ENCODE data around the gene TRPM2. TPM values are rescaled to one million over a fixed set of nuclear protein-coding genes. Genes with fewer than 3 reads are reported as not detected.

The TRPM2 gene
- total RNA-seq, 1 experiment from 2014 or later = 28.1 TPM

DNA sequence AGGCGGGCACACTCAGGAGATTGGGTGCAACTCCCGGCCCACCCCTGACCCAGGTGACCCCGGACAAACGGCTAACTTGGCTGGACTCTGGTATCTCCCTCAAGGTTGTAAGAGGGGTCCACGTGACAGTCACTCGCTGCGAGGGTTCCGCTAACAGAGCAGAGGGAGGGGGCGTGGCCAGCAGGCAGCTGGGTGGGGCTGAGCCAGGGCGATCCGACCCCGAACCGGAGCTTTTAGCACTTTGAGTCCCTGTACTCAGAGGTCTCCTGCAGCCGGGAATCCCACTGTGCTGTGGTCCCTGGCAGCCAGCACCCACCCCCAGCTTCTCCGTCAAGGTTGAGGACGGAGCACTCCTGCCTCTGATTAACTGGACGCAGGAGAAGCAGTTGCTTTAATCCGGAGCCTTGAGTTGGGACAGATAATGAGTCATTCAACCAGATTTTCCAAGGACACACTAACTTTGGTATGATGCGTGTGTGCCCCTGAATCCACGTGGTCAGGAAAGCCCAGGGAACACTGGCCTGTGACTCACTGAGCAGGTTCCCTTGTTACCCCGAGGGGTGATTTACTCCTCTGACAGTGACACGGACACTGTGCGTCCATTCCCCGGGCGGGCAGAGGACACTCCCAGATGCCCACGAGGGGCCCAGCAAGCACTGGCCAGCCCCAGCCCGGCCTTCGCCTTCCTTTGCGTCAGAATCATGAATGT lies 16.8 kb downstream of the TRPM2 start:
- no peaks in the 10 kb centered on the region for H3K36me3 ChIP-seq (ENCODE audit: control insufficient read depth in 1 of 2, insufficient read depth in 2 of 2, low read length in 2 of 2)
- no peaks in the 10 kb centered on the region for H3K4me1 ChIP-seq (ENCODE audit: control insufficient read depth in 1 of 2, insufficient read depth in 2 of 2, low read length in 2 of 2)
- BruUV-seq (replicated peaks) = no TSS peak
- H3K9me3 ChIP-seq (ENCODE audit: control insufficient read depth in 1 of 2, insufficient read depth in 1 of 2, low read depth in 1 of 2, low read length in 2 of 2) = no peaks in the 10 kb centered on the region
- DNase-seq (ENCODE audit: low read depth, low spot score) (no peak), ATAC-seq (no peak)
- POLR2A ChIA-PET = no interaction called here
- no peak overlapping the region for H3K4me2 ChIP-seq (ENCODE audit: low read length)
- CTCF ChIA-PET = no interaction called here
- no peak overlapping the region for H3K27ac ChIP-seq (ENCODE audit: low read depth, low read length)
- TF ChIP-seq POLR2AphosphoS5 (IDR thresholded peaks at IDR 0.05; ENCODE audit: low read depth, low read length) (no peak), TCF7L2 (IDR thresholded peaks at IDR 0.05; ENCODE audit: borderline replicate concordance, extremely low read depth, insufficient read depth, insufficient read length) (peak; percentile 46)
- TF ChIP-seq, protein P1, sequence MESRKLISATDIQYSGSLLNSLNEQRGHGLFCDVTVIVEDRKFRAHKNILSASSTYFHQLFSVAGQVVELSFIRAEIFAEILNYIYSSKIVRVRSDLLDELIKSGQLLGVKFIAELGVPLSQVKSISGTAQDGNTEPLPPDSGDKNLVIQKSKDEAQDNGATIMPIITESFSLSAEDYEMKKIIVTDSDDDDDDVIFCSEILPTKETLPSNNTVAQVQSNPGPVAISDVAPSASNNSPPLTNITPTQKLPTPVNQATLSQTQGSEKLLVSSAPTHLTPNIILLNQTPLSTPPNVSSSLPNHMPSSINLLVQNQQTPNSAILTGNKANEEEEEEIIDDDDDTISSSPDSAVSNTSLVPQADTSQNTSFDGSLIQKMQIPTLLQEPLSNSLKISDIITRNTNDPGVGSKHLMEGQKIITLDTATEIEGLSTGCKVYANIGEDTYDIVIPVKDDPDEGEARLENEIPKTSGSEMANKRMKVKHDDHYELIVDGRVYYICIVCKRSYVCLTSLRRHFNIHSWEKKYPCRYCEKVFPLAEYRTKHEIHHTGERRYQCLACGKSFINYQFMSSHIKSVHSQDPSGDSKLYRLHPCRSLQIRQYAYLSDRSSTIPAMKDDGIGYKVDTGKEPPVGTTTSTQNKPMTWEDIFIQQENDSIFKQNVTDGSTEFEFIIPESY (IDR thresholded peaks at IDR 0.05; ENCODE audit: extremely low read depth, insufficient replicate concordance, low read length) = no peak
- H4K20me1 ChIP-seq (ENCODE audit: insufficient read depth) = no peaks in the 10 kb centered on the region
- H3K9ac ChIP-seq (ENCODE audit: low read length) = no peak overlapping the region
- intact Hi-C loops (cut with micrococcal nuclease) = no loop called here
- H2AFZ ChIP-seq (ENCODE audit: low read depth, low read length, poor library complexity, severe bottlenecking) = no peak overlapping the region
- RAD21 ChIA-PET (ENCODE audit: low non-redundant PET in 1 of 2, low total read pairs in 2 of 2, uncharacterized antibody in 2 of 2, unreplicated experiment in 2 of 2) = no interaction called here
- H3K9me2 ChIP-seq (ENCODE audit: insufficient read depth) = no peaks in the 10 kb centered on the region
- no peaks in the 10 kb centered on the region for H3K79me2 ChIP-seq (ENCODE audit: insufficient read depth, low read length)
- H3K27me3 ChIP-seq (ENCODE audit: insufficient read depth, low read length) = no peaks in the 10 kb centered on the region
- no peak overlapping the region for H3K4me3 ChIP-seq (replicated peaks in 1 of 2; ENCODE audit: low read depth in 1 of 2, low read length in 2 of 2)

- no peaks in the 10 kb centered on the region for H3K9me2 ChIP-seq (ENCODE audit: insufficient read depth)
- H3K27me3 ChIP-seq (ENCODE audit: insufficient read depth, low read length) = no peaks in the 10 kb centered on the region
- H3K4me3 ChIP-seq (replicated peaks in 1 of 2; ENCODE audit: low read depth in 1 of 2, low read length in 2 of 2) = no peak overlapping the region
- H4K20me1 ChIP-seq (ENCODE audit: insufficient read depth) = no peaks in the 10 kb centered on the region
- no peaks in the 10 kb centered on the region for H3K36me3 ChIP-seq (ENCODE audit: control insufficient read depth in 1 of 2, insufficient read depth in 2 of 2, low read length in 2 of 2)
- H3K4me2 ChIP-seq (ENCODE audit: low read length) = no peak overlapping the region
- CTCF ChIA-PET = no interaction called here
- no TSS peak for BruUV-seq (replicated peaks)
- H3K27ac ChIP-seq (ENCODE audit: low read depth, low read length) = no peak overlapping the region
- H3K9ac ChIP-seq (ENCODE audit: low read length) = no peak overlapping the region
- H3K79me2 ChIP-seq (ENCODE audit: insufficient read depth, low read length) = no peaks in the 10 kb centered on the region
- H3K9me3 ChIP-seq (ENCODE audit: control insufficient read depth in 1 of 2, insufficient read depth in 1 of 2, low read depth in 1 of 2, low read length in 2 of 2) = no peaks in the 10 kb centered on the region
- no peaks in the 10 kb centered on the region for H3K4me1 ChIP-seq (ENCODE audit: control insufficient read depth in 1 of 2, insufficient read depth in 2 of 2, low read length in 2 of 2)
- ATAC-seq (no peak), DNase-seq (ENCODE audit: low read depth, low spot score) (no peak)
- H2AFZ ChIP-seq (ENCODE audit: low read depth, low read length, poor library complexity, severe bottlenecking) = no peak overlapping the region
- intact Hi-C loops (cut with micrococcal nuclease) = no loop called here
- POLR2A ChIA-PET = no interaction called here
- RAD21 ChIA-PET (ENCODE audit: low non-redundant PET in 1 of 2, low total read pairs in 2 of 2, uncharacterized antibody in 2 of 2, unreplicated experiment in 2 of 2) = no interaction called here
- no peak for TF ChIP-seq FOSL1 (IDR thresholded peaks at IDR 0.05; ENCODE audit: low read depth)
- no peak for TF ChIP-seq ZNF274 (IDR thresholded peaks at IDR 0.05; ENCODE audit: low read depth, low read length)
- no peak for TF ChIP-seq CBX3 (IDR thresholded peaks at IDR 0.05; ENCODE audit: low read depth)
- TF ChIP-seq ELF1 (IDR thresholded peaks at IDR 0.05; ENCODE audit: borderline replicate concordance, low read depth) = no peak
- TF ChIP-seq YY1 (IDR thresholded peaks at IDR 0.05; ENCODE audit: extremely low read depth, insufficient replicate concordance, low read depth, low read length) = no peak
- TF ChIP-seq SP1 (IDR thresholded peaks at IDR 0.05; ENCODE audit: low read depth) = no peak
These were observed 17.5 kb downstream of the TRPM2 start for GRCh38 chr21:44370786-44371410.
